ENCODE measurements around the gene IFNAR2.
A peak's percentile ranks its signal among the peaks of the same experiment; 100 is the strongest.
"Not testable (repeated sequence)": the region's sequence is repeated elsewhere in the genome, so short reads cannot be mapped to it uniquely, and the experiment has no call there.

The IFNAR2 gene

GRCh38 chr21:33217138-33217520, 12.6 kb upstream of the IFNAR2 start:
- Histone ChIP-seq H3K9me3 (ENCODE audit: insufficient read depth, low read length) (peaks cover 4% of the 10 kb centered on the region), H3K27me3 (ENCODE audit: insufficient read depth, insufficient read length) (no peaks in the 10 kb centered on the region), H3K9ac (ENCODE audit: insufficient read length, low read depth) (no peak overlapping the region), H3K36me3 (ENCODE audit: insufficient read depth, insufficient read length, low read length) (no peaks in the 10 kb centered on the region), H3K4me3 (ENCODE audit: insufficient read length, low read depth) (no peak overlapping the region), H3K4me1 (ENCODE audit: insufficient read depth, insufficient read length) (no peaks in the 10 kb centered on the region)
- no peak for DNase-seq (ENCODE audit: low read depth, low spot score)
- TF ChIP-seq YY1 (IDR thresholded peaks at IDR 0.05; ENCODE audit: insufficient read depth, insufficient read length): no peak
- TF ChIP-seq SUZ12 (IDR thresholded peaks at IDR 0.05; ENCODE audit: extremely low read depth, insufficient read depth, insufficient read length): no peak
- TF ChIP-seq ZNF274 (IDR thresholded peaks at IDR 0.05; ENCODE audit: low read depth, low read length): no peak

DNA sequence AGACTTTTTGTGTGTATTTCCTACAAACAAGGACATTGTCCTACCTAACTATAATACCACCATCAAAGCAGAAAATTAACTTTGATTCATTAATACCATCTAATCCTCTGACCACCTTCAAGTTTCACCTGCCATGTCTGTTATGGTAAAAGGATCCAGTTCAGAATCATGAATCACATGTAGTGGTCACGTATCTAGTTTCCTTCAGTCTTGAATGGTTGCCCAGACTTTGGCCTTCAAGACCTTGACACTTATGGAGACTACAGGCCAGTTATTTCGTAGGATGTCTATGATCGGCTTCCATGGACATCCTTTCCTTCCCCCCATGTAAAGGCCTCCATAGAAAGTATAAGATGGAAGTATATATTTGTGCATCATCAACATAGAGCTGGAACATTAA, 10.4 kb upstream of the IFNAR2 start:
- Histone ChIP-seq H3K9ac (ENCODE audit: insufficient read length, low read depth) (no peak overlapping the region), H3K4me1 (ENCODE audit: insufficient read depth, insufficient read length) (no peaks in the 10 kb centered on the region), H3K36me3 (ENCODE audit: insufficient read depth, insufficient read length, low read length) (no peaks in the 10 kb centered on the region), H3K27me3 (ENCODE audit: insufficient read depth, insufficient read length) (no peaks in the 10 kb centered on the region), H3K4me3 (ENCODE audit: insufficient read length, low read depth) (no peak overlapping the region), H3K9me3 (ENCODE audit: insufficient read depth, low read length) (no peaks in the 10 kb centered on the region; the same call in none of the 2 replicates)
- TF ChIP-seq ZNF274 (IDR thresholded peaks at IDR 0.05; ENCODE audit: low read depth, low read length) (no peak), YY1 (IDR thresholded peaks at IDR 0.05; ENCODE audit: insufficient read depth, insufficient read length) (no peak), SUZ12 (IDR thresholded peaks at IDR 0.05; ENCODE audit: extremely low read depth, insufficient read depth, insufficient read length) (no peak)
- DNase-seq (ENCODE audit: low read depth, low spot score): no peak

GRCh38 chr21:33219954-33220353, 9.8 kb upstream of the IFNAR2 start:
- no peak overlapping the region for H3K4me3 ChIP-seq (ENCODE audit: insufficient read length, low read depth)
- H3K36me3 ChIP-seq (ENCODE audit: insufficient read depth, insufficient read length, low read length): no peaks in the 10 kb centered on the region
- no peak for DNase-seq (ENCODE audit: low read depth, low spot score)

DNA sequence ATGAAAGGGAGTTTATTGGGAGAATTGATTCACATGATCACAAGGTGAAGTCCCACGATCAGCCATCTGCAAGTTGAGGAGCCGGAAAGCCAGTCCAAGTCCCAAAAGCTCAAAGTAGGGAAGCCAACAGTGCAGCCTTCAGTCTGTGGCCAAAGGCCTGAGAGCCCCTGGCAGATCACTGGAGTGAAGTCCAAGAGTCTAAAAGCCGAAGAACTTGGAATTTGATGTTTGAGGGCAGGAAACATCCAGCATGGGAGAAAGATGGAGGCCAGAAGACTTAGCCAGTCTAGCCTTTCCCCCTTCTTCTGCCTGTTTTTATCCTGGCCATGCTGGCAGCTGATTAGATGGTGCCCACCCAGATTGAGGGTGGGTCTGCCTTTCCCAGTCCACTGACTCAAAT, 4.4 kb upstream of the IFNAR2 start:
- not testable (repeated sequence) for DNase-seq (ENCODE audit: low read depth, low spot score); H3K36me3 ChIP-seq (ENCODE audit: insufficient read depth, insufficient read length, low read length); H3K9ac ChIP-seq (ENCODE audit: insufficient read length, low read depth); H3K9me3 ChIP-seq (ENCODE audit: insufficient read depth, low read length); H3K4me3 ChIP-seq (ENCODE audit: insufficient read length, low read depth); H3K4me1 ChIP-seq (ENCODE audit: insufficient read depth, insufficient read length); H3K27me3 ChIP-seq (ENCODE audit: insufficient read depth, insufficient read length)

More at GRCh38 chr21:33219954-33220353, 9.8 kb upstream of the IFNAR2 start:
- no peak for TF ChIP-seq ZNF274 (IDR thresholded peaks at IDR 0.05; ENCODE audit: low read depth, low read length)
- TF ChIP-seq YY1 (IDR thresholded peaks at IDR 0.05; ENCODE audit: insufficient read depth, insufficient read length): no peak
- no peak for TF ChIP-seq SUZ12 (IDR thresholded peaks at IDR 0.05; ENCODE audit: extremely low read depth, insufficient read depth, insufficient read length)
- Histone ChIP-seq H3K9me3 (ENCODE audit: insufficient read depth, low read length) (no peaks in the 10 kb centered on the region; the same call in none of the 2 replicates), H3K9ac (ENCODE audit: insufficient read length, low read depth) (no peak overlapping the region), H3K27me3 (ENCODE audit: insufficient read depth, insufficient read length) (no peaks in the 10 kb centered on the region), H3K4me1 (ENCODE audit: insufficient read depth, insufficient read length) (no peaks in the 10 kb centered on the region)

DNA sequence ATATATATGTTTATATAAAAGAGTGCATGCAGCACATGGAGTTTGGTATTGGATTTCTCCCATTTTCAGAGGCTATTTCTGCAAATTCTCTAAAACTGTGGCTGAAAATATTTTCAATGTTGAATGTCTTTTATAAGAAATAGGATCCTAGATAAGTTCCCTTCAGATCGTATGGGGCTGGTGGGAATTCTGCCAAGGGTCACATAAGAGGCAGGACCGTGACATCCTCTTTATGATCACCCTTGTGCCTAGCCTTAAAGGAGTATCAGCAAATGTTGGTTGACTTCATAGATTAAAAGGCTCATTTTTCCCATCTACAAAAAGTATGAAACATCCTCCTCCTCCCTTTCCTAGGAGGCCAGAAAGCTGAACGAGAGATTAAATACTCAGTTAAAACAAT, 1.3 kb upstream of the IFNAR2 start:
- H3K4me3 ChIP-seq (ENCODE audit: insufficient read length, low read depth): no peak overlapping the region
- no peaks in the 10 kb centered on the region for H3K36me3 ChIP-seq (ENCODE audit: insufficient read depth, insufficient read length, low read length)
- TF ChIP-seq SUZ12 (IDR thresholded peaks at IDR 0.05; ENCODE audit: extremely low read depth, insufficient read depth, insufficient read length): no peak
- TF ChIP-seq YY1 (IDR thresholded peaks at IDR 0.05; ENCODE audit: insufficient read depth, insufficient read length): no peak
- no peak for TF ChIP-seq ZNF274 (IDR thresholded peaks at IDR 0.05; ENCODE audit: low read depth, low read length)
- no peaks in the 10 kb centered on the region for H3K9me3 ChIP-seq (ENCODE audit: insufficient read depth, low read length)
- H3K27me3 ChIP-seq (ENCODE audit: insufficient read depth, insufficient read length): no peaks in the 10 kb centered on the region
- H3K4me1 ChIP-seq (ENCODE audit: insufficient read depth, insufficient read length): no peaks in the 10 kb centered on the region
- H3K9ac ChIP-seq (ENCODE audit: insufficient read length, low read depth): no peak overlapping the region
- DNase-seq (ENCODE audit: low read depth, low spot score): no peak

GRCh38 chr21:33229099-33229783, 497 bp upstream of the IFNAR2 start:
- DNase-seq (ENCODE audit: low read depth, low spot score): no peak
- no peaks in the 10 kb centered on the region for H3K4me1 ChIP-seq (ENCODE audit: insufficient read depth, insufficient read length)
- H3K27me3 ChIP-seq (ENCODE audit: insufficient read depth, insufficient read length): no peaks in the 10 kb centered on the region
- no peak for TF ChIP-seq ZNF274 (IDR thresholded peaks at IDR 0.05; ENCODE audit: low read depth, low read length)
- no peak for TF ChIP-seq SUZ12 (IDR thresholded peaks at IDR 0.05; ENCODE audit: extremely low read depth, insufficient read depth, insufficient read length)
- TF ChIP-seq YY1 (IDR thresholded peaks at IDR 0.05; ENCODE audit: insufficient read depth, insufficient read length): no peak
- H3K9me3 ChIP-seq (ENCODE audit: insufficient read depth, low read length): no peaks in the 10 kb centered on the region
- no peak overlapping the region for H3K9ac ChIP-seq (ENCODE audit: insufficient read length, low read depth)
- peak overlapping the region; percentile 19 for H3K4me3 ChIP-seq (ENCODE audit: insufficient read length, low read depth)
- no peaks in the 10 kb centered on the region for H3K36me3 ChIP-seq (ENCODE audit: insufficient read depth, insufficient read length, low read length)

DNA sequence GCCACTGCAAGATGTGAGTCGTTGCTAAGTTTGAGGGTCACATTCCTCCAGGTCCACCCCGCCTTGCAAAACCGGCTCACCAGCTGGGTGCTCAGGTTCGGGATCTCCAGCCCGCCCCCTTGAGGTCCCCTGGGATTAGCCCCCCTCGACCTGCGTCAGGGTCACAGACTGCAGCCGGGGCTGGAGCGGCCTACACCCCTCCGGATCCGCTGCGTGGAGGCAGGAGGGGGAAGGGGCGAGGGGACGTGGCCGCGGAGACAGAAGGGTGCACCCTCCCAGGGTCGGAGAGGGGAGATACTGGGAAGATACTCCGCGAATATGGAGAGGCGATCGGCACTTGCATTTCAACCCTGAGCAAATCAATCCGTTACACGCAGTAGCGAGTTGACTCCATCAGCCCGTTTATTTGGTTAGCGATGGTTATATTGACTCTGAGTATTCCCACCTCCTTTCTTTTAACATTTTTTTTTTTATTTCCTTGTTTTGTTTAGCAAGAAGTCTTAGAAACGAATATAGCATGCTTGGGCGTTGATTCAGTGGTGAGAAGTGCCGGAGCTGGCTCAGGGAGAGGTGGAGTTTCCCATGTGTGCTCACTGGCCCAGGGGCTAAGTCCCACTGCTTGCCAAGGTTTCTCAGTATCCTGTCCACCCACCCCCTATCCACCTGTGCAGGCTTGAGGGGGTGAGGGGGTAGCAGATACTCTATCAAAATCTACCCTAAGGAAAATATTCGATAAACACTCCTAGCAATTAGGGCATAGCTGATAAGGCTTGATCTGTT, 997 bp downstream of the IFNAR2 start:
- Histone ChIP-seq H3K4me1 (ENCODE audit: insufficient read depth, insufficient read length) (no peaks in the 10 kb centered on the region), H3K4me3 (ENCODE audit: insufficient read length, low read depth) (peak overlapping the region; percentile 95), H3K9ac (ENCODE audit: insufficient read length, low read depth) (peak overlapping the region; percentile 90), H3K27me3 (ENCODE audit: insufficient read depth, insufficient read length) (no peaks in the 10 kb centered on the region), H3K36me3 (ENCODE audit: insufficient read depth, insufficient read length, low read length) (peaks cover 5% of the 10 kb centered on the region), H3K9me3 (ENCODE audit: insufficient read depth, low read length) (peaks cover 6% of the 10 kb centered on the region; the same call in 1 of the 2 replicates)
- peak; percentile 54 for DNase-seq (ENCODE audit: low read depth, low spot score)
- no peak for TF ChIP-seq YY1 (IDR thresholded peaks at IDR 0.05; ENCODE audit: insufficient read depth, insufficient read length)
- TF ChIP-seq ZNF274 (IDR thresholded peaks at IDR 0.05; ENCODE audit: low read depth, low read length): no peak
- TF ChIP-seq SUZ12 (IDR thresholded peaks at IDR 0.05; ENCODE audit: extremely low read depth, insufficient read depth, insufficient read length): no peak

All from NT2/D1 (cell line).